ENCODE results near the gene NDUFS6.

Gene NDUFS6

GRCh38 chr5:1760231-1760630 is 41.0 kb upstream of the NDUFS6 start:
- Histone ChIP-seq H3K9me3 (no peaks in the 10 kb centered on the region), H3K27ac (no peak overlapping the region), H3K4me1 (ENCODE audit: control insufficient read depth in 1 of 2, insufficient read depth in 1 of 2, low read depth in 1 of 2, low read length in 1 of 2) (no peaks in the 10 kb centered on the region), H3K27me3 (peaks cover 34% of the 10 kb centered on the region), H3K36me3 (no peaks in the 10 kb centered on the region), H3K4me3 (ENCODE audit: low read depth in 1 of 2, low read length in 1 of 2) (no peak overlapping the region)
- no peak for TF ChIP-seq CTCF (IDR thresholded peaks at IDR 0.05)

GRCh38 chr5:1760656-1761452 is 40.4 kb upstream of the NDUFS6 start:
- no peak for TF ChIP-seq CTCF (IDR thresholded peaks at IDR 0.05)
- Histone ChIP-seq H3K36me3 (no peaks in the 10 kb centered on the region), H3K4me3 (ENCODE audit: low read depth in 1 of 2, low read length in 1 of 2) (no peak overlapping the region), H3K4me1 (ENCODE audit: control insufficient read depth in 1 of 2, insufficient read depth in 1 of 2, low read depth in 1 of 2, low read length in 1 of 2) (no peaks in the 10 kb centered on the region), H3K27me3 (peaks cover 35% of the 10 kb centered on the region), H3K27ac (no peak overlapping the region), H3K9me3 (no peaks in the 10 kb centered on the region)

- Histone ChIP-seq H3K27ac (no peak overlapping the region), H3K9me3 (no peaks in the 10 kb centered on the region), H3K4me3 (ENCODE audit: low read depth in 1 of 2, low read length in 1 of 2) (no peak overlapping the region), H3K4me1 (ENCODE audit: control insufficient read depth in 1 of 2, insufficient read depth in 1 of 2, low read depth in 1 of 2, low read length in 1 of 2) (no peaks in the 10 kb centered on the region), H3K36me3 (no peaks in the 10 kb centered on the region), H3K27me3 (peaks cover 35% of the 10 kb centered on the region)
- TF ChIP-seq CTCF (IDR thresholded peaks at IDR 0.05): no peak
Observed at GRCh38 chr5:1761453-1761755, 39.8 kb upstream of the NDUFS6 start.

GRCh38 chr5:1762121-1762882 is 38.9 kb upstream of the NDUFS6 start:
- Histone ChIP-seq H3K4me3 (ENCODE audit: low read depth in 1 of 2, low read length in 1 of 2) (no peak overlapping the region), H3K27me3 (peaks cover 35% of the 10 kb centered on the region), H3K4me1 (ENCODE audit: control insufficient read depth in 1 of 2, insufficient read depth in 1 of 2, low read depth in 1 of 2, low read length in 1 of 2) (no peaks in the 10 kb centered on the region), H3K27ac (no peak overlapping the region), H3K9me3 (no peaks in the 10 kb centered on the region), H3K36me3 (no peaks in the 10 kb centered on the region)
- no peak for TF ChIP-seq CTCF (IDR thresholded peaks at IDR 0.05)

GRCh38 chr5:1762883-1763547 is 38.2 kb upstream of the NDUFS6 start:
- no peaks in the 10 kb centered on the region for H3K4me1 ChIP-seq (ENCODE audit: control insufficient read depth in 1 of 2, insufficient read depth in 1 of 2, low read depth in 1 of 2, low read length in 1 of 2)
- H3K27me3 ChIP-seq: peaks cover 35% of the 10 kb centered on the region
- H3K4me3 ChIP-seq (ENCODE audit: low read depth in 1 of 2, low read length in 1 of 2): no peak overlapping the region
- no peak overlapping the region for H3K27ac ChIP-seq
- H3K36me3 ChIP-seq: no peaks in the 10 kb centered on the region
- TF ChIP-seq CTCF (IDR thresholded peaks at IDR 0.05): no peak
- H3K9me3 ChIP-seq: no peaks in the 10 kb centered on the region

Data from neutrophil (primary cell).